HEK293T (cell line): ENCODE measurements around the gene TMEM259.

Source experiments
- ARNT ChIP-seq: fragments of 450-650 bp; IDR thresholded peaks from 2 replicates; pipeline ENCODE4 v1.6.1; 2017; ENCODE audit warnings: mild to moderate bottlenecking
- BHLHE40 ChIP-seq: fragments of 450-650 bp; IDR thresholded peaks from 2 replicates; pipeline ENCODE4 v1.6.1; 2016; ENCODE audit warnings: mild to moderate bottlenecking, moderate library complexity, borderline replicate concordance
- ELF4 ChIP-seq: fragments of 450-650 bp; IDR thresholded peaks from 2 replicates; pipeline ENCODE4 v1.6.1; 2017; ENCODE audit warnings: antibody characterized with exemption
- FOXA1 ChIP-seq: fragments of 450-650 bp; IDR thresholded peaks from 2 replicates; pipeline ENCODE4 v1.6.1; 2016; ENCODE audit warnings: mild to moderate bottlenecking
- FOXK2 ChIP-seq: fragments of 450-650 bp; IDR thresholded peaks from 2 replicates; pipeline ENCODE4 v1.6.1; 2016; ENCODE audit warnings: mild to moderate bottlenecking
- FOXM1 ChIP-seq: fragments of 450-650 bp; IDR thresholded peaks from 2 replicates; pipeline ENCODE4 v1.6.1; 2017; ENCODE audit warnings: mild to moderate bottlenecking, borderline replicate concordance
- HDGF ChIP-seq: fragments of 450-650 bp; IDR thresholded peaks from 2 replicates; pipeline ENCODE4 v1.6.1; 2017; ENCODE audit warnings: antibody characterized with exemption, borderline replicate concordance
- NFRKB ChIP-seq: fragments of 450-650 bp; IDR thresholded peaks from 2 replicates; pipeline ENCODE4 v1.6.1; 2016; ENCODE audit warnings: mild to moderate bottlenecking, moderate library complexity
- PKNOX1 ChIP-seq: fragments of 450-650 bp; IDR thresholded peaks from 2 replicates; pipeline ENCODE4 v1.6.1; 2016
- SP1 ChIP-seq: fragments of 450-650 bp; IDR thresholded peaks from 2 replicates; pipeline ENCODE4 v1.6.1; 2017
- SUZ12 ChIP-seq: fragments of 450-650 bp; IDR thresholded peaks from 2 replicates; pipeline ENCODE4 v1.6.1; 2016; ENCODE audit warnings: mild to moderate bottlenecking

GRCh38 chr19:1011831-1012333 lies 9.0 kb downstream of the TMEM259 start:
- TF ChIP-seq FOXA1, result no peak
- no peak for TF ChIP-seq SP1
- TF ChIP-seq FOXM1, result no peak
- TF ChIP-seq PKNOX1, result no peak
- TF ChIP-seq BHLHE40, result no peak
- TF ChIP-seq ARNT, result no peak
- no peak for TF ChIP-seq HDGF
- TF ChIP-seq SUZ12, result no peak
- no peak for TF ChIP-seq ELF4
- no peak for TF ChIP-seq FOXK2
- TF ChIP-seq NFRKB, result no peak
